DMS53 (cell line): Measurements from ENCODE around the gene ELAPOR1.

Experiments
- DNase-seq: peaks from one replicate; lab custom pipeline; 2025; lab: John Stamatoyannopoulos, UW

ELAPOR1 gene

GRCh38 chr1:109113590-109114341 is at the start of gene ELAPOR1:
ELAPOR1 (plus strand) TSS chr1:109114115; CDS start chr1:109114184, 69 bp downstream.
- DNase-seq, result peak; percentile 97

- no peak for DNase-seq
These were observed 48.8 kb upstream of the ELAPOR1 start for GRCh38 chr1:109065137-109065536.

GRCh38 chr1:109067883-109068282 is 46.0 kb upstream of the ELAPOR1 start:
- DNase-seq, result no peak

GRCh38 chr1:109069294-109069693 is 44.6 kb upstream of the ELAPOR1 start:
- no peak for DNase-seq

- peak; percentile 98 for DNase-seq
These were observed 38.1 kb upstream of the ELAPOR1 start, which contains the start of gene TAF13 for GRCh38 chr1:109075531-109076490. TAF13 (minus strand) TSS chr1:109076003; CDS start chr1:109075947, 56 bp downstream.

GRCh38 chr1:109078317-109078716 is 35.6 kb upstream of the ELAPOR1 start:
- no peak for DNase-seq

GRCh38 chr1:109079240-109079622 is 34.7 kb upstream of the ELAPOR1 start:
- no peak for DNase-seq

GRCh38 chr1:109080441-109081082 is 33.4 kb upstream of the ELAPOR1 start:
- DNase-seq, result no peak

- no peak for DNase-seq
These were observed 30.4 kb upstream of the ELAPOR1 start for GRCh38 chr1:109083501-109083900.

GRCh38 chr1:109083923-109084322 is 30.0 kb upstream of the ELAPOR1 start:
- no peak for DNase-seq

- DNase-seq, result no peak
These were observed 29.1 kb upstream of the ELAPOR1 start for GRCh38 chr1:109084563-109085517.

GRCh38 chr1:109089242-109090015 is 24.5 kb upstream of the ELAPOR1 start:
- peak; percentile 97 for DNase-seq

GRCh38 chr1:109090196-109091077 is 23.5 kb upstream of the ELAPOR1 start, which contains the start of gene TMEM167B:
TMEM167B (plus strand) TSS chr1:109090764; CDS start chr1:109090873, 109 bp downstream.
- peak; percentile 98 for DNase-seq

- peak; percentile 73 for DNase-seq
These were observed 22.7 kb upstream of the ELAPOR1 start for GRCh38 chr1:109091078-109091838.

GRCh38 chr1:109091839-109092193 is 22.1 kb upstream of the ELAPOR1 start:
- DNase-seq, result no peak

GRCh38 chr1:109094377-109094803 is 19.5 kb upstream of the ELAPOR1 start:
- no peak for DNase-seq

- DNase-seq, result no peak
These were observed 19.0 kb upstream of the ELAPOR1 start for GRCh38 chr1:109094871-109095270.

GRCh38 chr1:109095631-109096030 is 18.3 kb upstream of the ELAPOR1 start:
- DNase-seq, result no peak
